GM21381 (cell line): ENCODE data around the gene WIPF1.

Experiments
- ATAC-seq: cut with Tn5 transposase; IDR thresholded peaks from one replicate; pipeline ENCODE4 v1.9.1; 2021; ENCODE audit warnings: mild to moderate bottlenecking, moderate library complexity; ENCODE audit not compliant: unreplicated experiment

WIPF1 gene

DNA sequence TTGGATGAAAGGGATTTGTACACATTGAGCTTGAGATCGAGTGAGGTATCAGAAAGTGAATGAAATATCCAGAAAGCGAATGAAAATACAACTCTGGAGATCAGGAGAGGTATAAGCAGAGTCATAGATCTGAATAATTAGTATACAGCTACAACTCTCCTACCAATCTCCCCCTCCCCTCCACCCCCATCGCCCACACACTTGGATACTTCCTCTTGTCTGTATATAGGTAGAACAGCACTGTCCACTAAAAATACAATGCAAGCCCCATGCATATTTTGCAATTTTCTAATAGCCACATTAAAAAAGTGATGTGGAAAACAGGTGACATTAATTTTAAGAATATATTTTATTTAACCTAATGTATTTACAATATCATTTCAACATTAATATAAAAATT is 23.7 kb upstream of the WIPF1 start:
- no peak for ATAC-seq

DNA sequence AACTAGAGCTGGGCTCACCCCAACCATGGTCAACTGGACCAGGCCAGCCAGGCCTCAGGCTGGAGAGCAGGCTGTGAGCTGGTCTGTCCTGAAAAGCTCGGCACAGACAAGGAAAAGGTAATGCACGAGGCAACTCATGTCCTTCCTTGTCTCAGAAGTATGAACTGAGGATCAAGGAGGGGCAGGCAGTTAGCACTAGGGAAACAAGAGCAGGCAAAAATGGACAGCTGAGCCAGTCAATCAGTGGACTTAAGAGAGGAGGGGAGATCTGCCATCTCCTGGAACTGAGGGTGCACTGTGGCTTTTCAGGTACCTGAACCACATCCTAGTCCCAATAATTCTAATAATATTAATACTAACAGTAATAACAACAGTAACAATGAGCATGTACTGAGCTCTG is 20.6 kb upstream of the WIPF1 start:
- no peak for ATAC-seq

DNA sequence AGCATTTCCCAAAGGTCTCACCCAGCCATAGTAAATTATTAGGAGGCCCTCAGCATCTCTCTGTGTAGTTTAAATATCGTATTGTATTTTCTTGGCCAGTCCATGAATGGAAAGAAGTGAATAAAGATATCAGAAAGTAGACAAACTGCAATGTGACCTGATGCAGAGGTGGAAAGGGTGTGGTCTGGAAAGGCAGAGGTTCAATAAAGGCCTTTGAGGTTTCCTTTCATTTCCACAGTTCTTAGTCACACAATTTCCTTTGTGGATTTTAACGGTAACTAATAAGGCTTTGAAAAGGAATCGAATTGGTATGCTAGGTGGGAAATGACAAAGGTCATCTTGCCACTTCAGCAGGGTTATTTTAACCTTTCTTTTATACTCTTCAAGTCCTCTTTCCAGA is 20.1 kb upstream of the WIPF1 start:
- ATAC-seq: no peak

DNA sequence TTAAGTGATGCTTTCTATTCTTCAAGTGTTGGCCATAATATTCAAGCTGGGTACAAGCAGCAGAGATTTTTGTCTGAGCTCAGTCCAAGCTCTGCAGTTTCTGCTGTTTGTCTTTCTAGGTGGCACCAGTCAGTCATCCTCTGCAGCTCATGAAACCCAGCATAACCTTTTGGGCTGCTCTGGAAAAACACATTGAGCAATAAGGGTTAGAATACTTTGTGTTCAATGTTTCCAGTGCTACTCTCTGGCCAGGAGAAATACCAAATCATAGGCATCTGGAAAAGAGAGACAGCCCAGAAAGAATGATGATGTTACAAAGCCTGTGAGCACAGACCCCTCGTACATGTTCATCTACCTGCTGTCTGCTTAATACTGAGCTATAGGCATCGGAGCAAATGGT is 19.5 kb upstream of the WIPF1 start:
- ATAC-seq: no peak

DNA sequence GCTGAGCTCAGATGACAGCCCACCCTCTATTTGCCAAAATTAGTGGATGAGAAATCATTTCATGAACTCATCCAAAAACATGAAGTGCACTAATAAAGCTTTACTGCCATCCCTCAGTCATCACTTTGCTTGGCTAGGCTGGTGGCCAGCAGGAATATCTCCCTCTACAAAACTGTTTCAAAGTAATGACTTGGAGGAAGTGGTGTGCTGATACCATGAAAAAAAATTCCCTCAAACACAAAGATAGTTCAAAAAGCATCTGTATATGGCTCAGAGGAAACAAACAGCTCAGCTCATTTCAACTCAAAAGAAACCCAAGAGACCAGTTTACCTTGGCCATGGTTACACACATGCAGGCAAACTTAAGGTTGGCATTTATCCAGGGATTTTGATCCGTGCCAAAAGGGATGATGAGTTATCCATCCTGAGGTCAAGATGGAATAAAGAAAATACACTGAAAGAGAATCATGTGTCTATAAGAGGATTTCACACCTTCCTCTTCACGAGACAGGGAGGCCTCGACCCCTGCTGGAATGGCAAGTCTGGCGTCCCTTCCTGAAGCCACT is 18.4 kb upstream of the WIPF1 start:
- ATAC-seq: no peak

DNA sequence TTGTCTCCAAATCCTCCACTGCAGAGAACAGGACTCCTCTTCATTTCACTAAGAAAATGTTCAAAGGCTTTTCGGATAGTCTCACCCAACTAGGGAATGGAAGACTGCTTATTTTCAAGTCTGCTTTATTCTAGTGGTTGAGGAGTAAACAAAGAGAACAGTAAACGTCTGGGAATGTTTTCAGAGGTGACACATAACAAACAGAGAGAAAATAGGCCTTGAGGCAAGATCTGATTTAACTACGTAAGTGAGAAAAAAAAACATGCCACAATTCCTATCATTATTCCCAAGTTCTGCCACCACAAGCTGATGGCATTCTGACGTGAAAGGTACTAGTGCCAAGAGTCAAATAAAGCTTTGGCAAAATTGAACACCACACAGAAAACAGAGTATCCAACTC is 16.7 kb upstream of the WIPF1 start:
- ATAC-seq: no peak

DNA sequence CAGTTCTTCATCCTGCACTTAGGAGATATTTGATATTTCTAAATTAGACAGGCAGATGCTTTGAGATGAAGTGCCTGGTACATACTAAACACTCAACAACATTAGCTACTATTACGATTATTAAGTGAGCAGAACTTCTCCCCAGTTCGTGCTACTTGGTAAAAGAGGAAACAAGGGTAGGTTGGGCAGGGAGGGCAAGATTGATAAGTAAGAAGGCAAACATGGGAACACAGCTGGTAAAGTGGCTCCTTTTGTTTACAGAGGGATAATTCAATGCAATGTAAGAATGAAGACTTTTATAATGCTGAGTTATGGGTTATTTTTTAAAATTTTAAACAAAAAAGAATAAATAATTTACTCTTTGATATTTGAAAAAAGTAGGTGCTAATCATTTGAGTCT is 15.9 kb upstream of the WIPF1 start:
- ATAC-seq: no peak

DNA sequence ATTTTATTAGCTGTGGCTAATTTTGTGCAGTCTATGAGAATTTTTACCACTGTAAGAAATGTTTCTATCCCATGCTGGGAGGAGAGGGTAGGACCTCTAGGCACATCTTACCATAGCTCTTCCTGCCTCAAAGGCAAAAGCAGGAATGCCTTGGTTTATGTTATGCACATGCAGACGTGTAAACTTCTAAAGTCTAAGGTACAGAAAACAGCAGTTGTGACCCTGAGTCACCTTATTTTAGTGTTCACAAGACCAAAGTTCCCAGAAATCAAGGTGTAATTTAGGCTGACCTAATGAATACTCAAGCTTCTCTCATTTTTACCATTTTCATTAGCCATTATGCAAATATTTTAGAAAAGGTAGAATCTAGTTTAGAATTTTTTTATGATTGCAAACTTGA is 15.4 kb upstream of the WIPF1 start:
- ATAC-seq: no peak

DNA sequence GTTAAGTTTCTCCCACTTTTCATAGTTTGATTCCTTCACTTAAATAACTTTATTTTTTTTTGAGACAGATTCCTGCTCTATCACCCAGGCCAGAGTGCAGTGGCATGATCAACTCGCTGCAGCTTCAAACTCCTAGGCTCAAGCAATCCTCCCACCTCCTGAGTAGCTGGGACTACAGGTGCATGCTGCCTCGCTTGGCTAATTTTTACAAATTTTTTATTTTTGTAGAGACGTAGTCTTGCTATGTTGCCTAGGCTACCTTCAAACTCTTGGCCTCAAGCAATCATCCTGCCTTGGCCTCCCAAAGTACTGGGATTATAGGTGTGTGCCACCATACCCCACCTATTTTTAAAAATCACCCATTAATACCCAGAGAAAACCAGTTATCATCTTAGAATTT is 14.2 kb upstream of the WIPF1 start:
- ATAC-seq: no peak

DNA sequence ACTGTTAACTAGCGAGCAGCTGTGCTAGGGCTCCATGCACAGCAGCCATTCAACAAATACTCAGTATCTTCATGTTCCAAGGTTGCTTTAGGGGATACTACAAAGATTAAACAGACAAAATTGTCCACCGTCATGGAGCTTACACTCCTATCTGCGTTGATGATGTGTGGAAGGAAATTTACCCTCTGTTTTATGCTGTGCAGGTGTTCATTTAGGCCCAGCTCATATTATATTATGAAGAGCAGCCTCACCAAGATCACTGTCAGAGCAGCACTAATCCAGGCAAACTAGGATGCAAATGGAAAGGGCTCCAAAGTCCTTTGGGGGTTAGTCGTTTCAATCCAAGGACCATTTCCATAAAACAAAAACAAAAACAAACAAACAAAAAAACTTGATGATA is 13.4 kb upstream of the WIPF1 start:
- ATAC-seq: no peak

DNA sequence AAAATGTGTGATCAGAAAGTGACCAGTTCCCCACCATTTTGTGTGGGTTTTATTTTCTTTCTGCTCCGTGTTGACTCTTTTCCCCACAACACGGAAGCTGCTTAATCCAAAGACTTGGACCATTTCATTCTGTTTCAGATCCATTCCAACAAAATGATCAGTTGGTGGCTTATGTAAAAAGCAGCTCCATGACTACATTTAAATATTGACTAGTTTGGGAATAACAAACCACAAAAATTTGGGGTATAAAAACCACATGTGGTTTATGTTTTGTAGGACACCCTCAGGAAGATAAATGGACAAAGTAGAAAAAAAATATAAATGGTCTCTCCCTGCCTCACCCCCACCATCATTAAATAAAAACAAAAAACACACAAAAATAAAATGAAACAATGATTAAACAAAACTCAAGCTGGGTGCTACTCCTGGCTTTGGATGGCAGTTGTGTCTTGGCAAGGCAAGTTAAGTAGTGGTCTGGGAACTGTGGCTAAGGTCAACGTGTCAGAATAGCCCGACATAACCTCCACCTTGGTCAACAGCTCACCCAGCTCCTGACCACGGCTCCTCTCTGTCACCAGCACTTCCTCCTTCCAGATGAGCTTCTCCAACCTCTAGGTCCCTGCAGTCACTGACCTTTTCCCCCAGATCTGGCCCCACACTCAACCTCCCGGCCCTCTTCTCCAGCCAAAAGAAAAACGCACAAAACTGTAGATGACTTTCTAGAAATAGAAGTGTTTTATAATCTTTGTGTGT is 12.8 kb upstream of the WIPF1 start:
- ATAC-seq: peak; percentile 30

DNA sequence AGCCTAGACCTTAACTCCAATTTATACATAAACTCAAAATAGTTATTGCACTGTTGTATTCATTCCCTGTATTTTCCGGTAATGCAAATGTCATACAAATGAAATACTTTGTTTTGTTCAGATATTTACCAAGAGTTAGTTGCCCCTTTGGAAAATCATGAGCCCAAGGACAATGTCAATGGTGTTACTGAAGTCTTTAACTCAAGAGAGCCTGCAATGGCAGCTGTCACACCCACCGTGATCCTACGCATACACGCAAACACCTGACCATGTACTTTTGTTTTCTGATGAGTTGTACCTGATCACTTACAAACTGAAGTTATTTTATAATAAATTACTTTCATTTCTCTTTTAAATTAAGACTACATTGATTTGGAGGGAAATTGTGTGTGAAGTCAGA is 11.7 kb upstream of the WIPF1 start:
- ATAC-seq: no peak

DNA sequence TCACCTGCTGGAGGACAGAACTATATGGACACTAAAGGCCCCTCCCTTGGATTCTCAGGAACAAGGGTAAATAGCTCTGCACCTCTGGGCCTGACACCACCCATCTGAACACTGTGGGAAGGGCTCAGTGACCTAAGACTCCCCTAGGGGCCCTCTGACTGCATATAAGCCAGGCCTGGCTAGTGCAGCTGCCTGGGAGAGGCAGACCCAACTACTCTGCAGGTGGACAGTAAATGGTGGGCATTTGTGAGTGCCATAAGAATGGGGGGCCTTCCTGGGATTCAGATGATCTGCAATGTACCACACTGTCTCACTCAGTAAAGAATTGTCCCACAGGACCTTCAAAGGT is 11.2 kb upstream of the WIPF1 start:
- peak; percentile 43 for ATAC-seq

DNA sequence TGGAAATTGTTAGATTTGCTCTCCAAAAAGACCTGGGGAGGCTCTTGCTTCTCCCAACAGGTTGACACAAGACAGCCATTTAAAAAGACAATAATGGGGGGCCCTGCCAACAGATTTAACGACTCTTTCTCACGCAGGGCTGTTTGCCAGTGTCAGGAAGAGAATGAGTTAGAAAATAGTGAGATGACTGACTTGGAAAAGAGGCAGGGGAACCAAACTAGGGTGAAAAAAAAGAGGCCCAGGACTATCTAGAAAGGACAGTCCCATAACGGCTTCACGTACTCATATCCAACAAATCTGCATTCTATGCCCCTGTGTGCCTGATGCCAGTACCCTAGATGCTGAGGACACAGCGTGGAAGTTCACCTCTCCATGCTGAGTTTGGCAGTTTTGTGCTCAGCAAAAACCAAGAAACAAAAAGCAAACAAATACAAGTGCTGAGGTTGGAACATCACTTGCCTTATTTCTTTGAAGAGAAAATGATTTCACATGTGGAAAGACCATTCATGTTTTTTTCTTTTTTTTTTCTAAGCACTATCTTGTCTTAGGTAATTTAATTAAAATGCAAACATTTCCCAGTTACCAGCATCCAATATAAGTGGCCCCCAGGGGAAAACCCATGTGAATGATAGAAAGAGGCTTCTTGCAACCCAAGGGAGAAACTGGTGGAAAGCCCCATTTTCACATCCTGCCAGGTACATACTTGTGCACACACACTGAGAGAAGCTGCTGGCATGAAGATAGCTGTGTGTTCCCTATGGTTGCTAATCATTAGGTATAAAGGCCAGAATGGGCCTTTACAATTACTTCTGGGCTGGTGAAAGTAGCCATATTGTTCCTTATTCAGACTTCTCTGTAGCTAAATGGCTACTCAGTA is 10.6 kb upstream of the WIPF1 start:
- peak; percentile 57 for ATAC-seq

DNA sequence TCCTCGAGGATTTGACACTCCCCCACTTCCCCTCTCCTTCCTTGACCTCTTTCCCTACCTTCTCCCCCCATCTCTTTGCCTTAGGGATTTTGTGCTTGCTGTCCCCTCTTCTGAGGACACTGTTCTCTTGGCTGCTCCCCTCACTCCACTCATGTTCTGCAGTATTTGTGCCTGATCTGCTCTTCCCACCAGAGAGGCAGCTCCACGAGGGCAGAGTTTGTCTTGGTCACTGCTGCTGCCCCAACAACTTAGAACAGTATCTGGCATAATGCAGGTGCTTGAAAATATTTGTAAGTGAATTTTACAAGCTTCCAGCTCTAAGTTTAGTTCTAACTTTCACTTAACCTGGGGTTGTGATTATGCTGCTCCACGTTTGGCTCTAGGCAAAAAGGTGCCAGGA is 10.0 kb upstream of the WIPF1 start:
- no peak for ATAC-seq

DNA sequence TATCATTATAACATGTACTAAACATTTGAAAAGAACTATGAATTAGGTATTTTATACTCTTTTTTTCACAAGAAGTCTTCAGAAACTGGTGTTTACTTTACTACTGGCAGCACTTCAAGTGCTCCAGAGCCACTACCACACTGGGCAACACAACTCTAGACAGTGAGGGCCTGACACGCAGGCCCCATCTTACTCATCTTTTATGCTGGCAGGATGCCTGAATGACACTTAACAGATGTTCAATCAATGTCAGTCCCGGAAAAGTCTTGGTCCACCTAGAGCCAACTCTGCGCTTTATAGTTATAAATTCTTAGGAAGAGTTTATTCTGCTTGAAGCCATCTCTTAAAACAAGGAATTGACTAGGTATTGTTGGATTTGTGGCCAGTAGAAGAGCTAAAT is 8.7 kb upstream of the WIPF1 start:
- no peak for ATAC-seq

DNA sequence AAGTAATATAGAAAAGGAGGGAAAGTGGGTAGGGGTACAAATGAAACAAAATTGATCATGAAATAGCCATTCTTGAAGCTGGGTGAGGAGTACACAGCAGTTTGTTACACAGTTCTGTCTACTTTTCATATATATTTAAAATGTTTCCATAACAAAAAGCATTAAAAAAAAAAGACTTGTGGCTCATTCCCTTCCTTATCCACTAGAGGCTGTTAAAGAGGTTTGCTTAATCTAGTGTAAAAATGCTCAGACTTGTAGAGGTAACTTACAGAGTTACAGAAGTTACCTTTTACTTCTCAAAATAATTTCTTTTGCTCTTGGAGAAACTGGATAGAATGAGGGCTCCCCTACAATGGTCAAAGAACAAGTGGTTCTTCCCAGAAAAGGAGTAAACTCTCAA is 8.1 kb upstream of the WIPF1 start:
- ATAC-seq: no peak

DNA sequence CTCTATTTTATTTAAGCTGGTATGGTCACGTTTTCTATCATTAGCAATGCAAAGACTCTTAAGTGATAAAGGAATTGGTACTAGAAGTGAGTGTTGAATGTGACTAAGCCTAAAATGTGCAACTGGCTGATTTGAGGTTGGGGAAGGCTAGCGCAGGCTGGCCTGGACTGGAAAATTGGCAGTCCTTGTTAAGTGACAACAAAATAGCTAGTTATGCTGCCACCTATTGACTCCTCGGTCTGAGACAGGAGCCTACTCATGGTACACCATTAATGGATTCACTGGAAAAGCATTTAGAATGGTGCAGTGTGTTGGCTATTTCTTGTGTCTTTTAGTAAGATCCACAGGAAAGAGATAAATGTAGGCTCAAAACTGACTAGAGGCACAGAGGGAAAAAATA is 5.7 kb upstream of the WIPF1 start:
- no peak for ATAC-seq

DNA sequence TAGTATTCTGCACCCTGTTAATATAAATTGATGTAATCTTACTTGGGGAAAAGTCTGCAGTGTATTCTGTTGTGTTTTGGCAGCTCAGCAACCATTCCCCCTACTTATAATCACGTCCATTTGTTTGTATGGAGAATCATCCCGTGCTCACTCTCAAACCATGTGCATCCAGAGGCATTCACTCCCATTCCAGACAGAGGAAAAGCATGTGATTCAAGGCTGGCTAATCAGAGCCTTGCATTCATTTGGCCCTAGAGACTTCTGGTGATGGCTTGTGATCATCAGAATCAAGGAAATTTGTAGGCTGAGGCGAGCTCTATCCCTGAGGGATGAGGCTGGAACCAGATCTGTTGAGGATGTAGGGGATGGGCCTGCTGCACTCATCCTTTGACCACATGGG is 5.1 kb upstream of the WIPF1 start:
- ATAC-seq: no peak

DNA sequence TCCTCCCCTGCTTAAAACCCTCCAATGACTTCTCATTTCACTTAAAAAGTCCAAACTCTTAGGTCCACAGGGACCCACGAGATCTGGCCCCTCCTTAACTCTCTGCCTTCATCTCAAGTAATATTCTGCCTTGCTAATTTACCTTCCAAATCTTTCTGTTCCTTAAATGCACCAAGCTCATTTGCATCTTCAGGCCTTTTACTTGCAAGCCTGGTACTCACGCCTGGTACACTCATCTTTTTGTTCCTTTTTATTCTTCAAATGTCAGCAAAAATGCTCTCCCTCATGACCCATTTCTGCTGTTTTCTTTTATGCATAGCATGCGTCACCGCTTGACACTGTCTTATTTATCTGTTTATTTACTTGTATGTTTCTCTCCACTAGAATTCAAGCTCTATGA is 2.7 kb upstream of the WIPF1 start:
- ATAC-seq: no peak

DNA sequence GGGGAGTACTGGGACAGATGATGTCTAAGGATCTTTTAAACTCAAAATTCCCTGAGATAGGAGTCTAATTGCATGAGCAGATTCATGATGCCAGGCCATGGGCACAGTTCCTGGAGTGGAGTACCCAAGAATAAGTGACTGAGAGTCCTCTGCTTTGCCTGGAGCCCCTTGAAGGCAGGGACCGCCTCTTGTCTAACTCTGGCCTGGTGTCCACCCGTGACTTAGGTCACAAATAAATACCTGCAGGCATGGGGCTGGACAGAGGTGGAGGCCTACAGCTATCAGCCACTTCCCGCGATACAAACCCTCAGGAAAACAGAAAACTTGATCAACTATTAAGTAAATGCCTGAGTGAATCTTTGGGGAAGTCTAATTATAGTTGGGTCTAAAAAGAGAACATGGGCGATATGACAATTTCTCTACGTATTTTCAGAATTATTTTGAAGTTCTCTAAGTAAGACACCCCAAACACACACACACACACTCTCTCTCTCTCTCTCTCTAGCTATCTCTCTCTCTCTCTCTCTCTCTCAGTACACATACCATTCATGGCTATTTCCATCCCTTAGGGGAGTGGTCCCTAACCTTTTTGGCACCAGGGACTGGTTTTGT is 1.8 kb upstream of the WIPF1 start:
- ATAC-seq: no peak

DNA sequence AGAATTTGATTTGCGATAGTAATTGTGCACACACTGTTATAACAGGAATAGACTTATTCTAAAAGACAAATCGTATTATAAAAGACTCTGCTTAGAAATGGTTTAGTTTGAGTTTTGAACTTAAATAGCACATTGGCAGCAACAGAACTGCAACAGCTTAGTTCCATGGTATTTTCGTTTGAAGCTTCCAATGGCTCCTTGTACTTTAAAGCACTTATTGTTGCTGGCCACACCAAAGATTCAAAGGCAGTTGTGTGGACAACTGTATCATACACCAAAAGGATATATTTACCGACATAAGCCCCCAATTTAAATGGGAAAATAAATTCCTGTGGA is 627 bp downstream of the WIPF1 start:
- no peak for ATAC-seq
